WTC11 (cell line): ENCODE measurements around the gene PFKM. TPM values are rescaled to one million over a fixed set of nuclear protein-coding genes. Genes with fewer than 3 reads are reported as not detected.

Source experiments
- ATAC-seq: fragments of 200-7000 bp; cut with Tn5 transposase; 2 replicates; pipeline ENCODE4 v1.10.0; 2021; ENCODE audit warnings: mild to moderate bottlenecking, moderate library complexity
- CTCF ChIA-PET: fragments of 300-600 bp; sonication (Branson Sonifier 250); formaldehyde crosslinking; loops from one replicate; lab custom pipeline; 2021; ENCODE audit warnings: antibody characterized with exemption; lab: Charles Lee
- POLR2A ChIA-PET: fragments of 350-600 bp; sonication (Branson Sonifier 250); formaldehyde crosslinking; loops from one replicate; lab custom pipeline; 2021; ENCODE audit warnings: antibody characterized with exemption; lab: Charles Lee
- DNase-seq: peaks from one replicate; pipeline ENCODE4 v3.0.0; 2021; ENCODE audit warnings: low spot score
- H3K27ac Mint-ChIP-seq: 2 replicates; pipeline ENCODE4 v1.8.0; 2021; ENCODE audit warnings: mixed read lengths
- H3K27me3 Mint-ChIP-seq: 2 replicates; pipeline ENCODE4 v1.8.0; 2021; ENCODE audit warnings: low read depth, mild to moderate bottlenecking, moderate library complexity, mixed read lengths
- H3K36me3 Mint-ChIP-seq: 2 replicates; pipeline ENCODE4 v1.8.0; 2021; ENCODE audit warnings: mixed read lengths
- H3K4me1 Mint-ChIP-seq: 2 replicates; pipeline ENCODE4 v1.8.0; 2022; ENCODE audit warnings: mixed read lengths
- H3K4me3 Mint-ChIP-seq: 2 replicates; pipeline ENCODE4 v1.8.0; 2021; ENCODE audit warnings: mild to moderate bottlenecking, moderate library complexity, mixed read lengths
- H3K9me3 Mint-ChIP-seq: 2 replicates; pipeline ENCODE4 v1.8.0; 2021; ENCODE audit warnings: mixed read lengths
- AR ChIP-seq: fragments of 250-450 bp; sonication (Bioruptor Pico); IDR thresholded peaks from 2 replicates; pipeline ENCODE4 v1.9.0; 2021; ENCODE audit warnings: mild to moderate bottlenecking
- ARID4B ChIP-seq: sonication (generic); formaldehyde crosslinking; IDR thresholded peaks from 2 replicates; pipeline ENCODE4 v1.8.0; 2023; ENCODE audit warnings: missing genetic modification reagents, mild to moderate bottlenecking, borderline replicate concordance
- ATF3 ChIP-seq: sonication (generic); formaldehyde crosslinking; conservative IDR thresholded peaks from 2 replicates; pipeline ENCODE4 v1.8.1; 2022; ENCODE audit warnings: mild to moderate bottlenecking, missing genetic modification reagents
- CREB1 ChIP-seq: sonication (generic); formaldehyde crosslinking; IDR thresholded peaks from 2 replicates; pipeline ENCODE4 v1.8.0; 2023; ENCODE audit warnings: mild to moderate bottlenecking, missing genetic modification reagents
- CREM ChIP-seq: sonication (generic); formaldehyde crosslinking; IDR thresholded peaks from 2 replicates; pipeline ENCODE4 v1.8.1; 2022; ENCODE audit warnings: mild to moderate bottlenecking, missing genetic modification reagents, moderate library complexity
- FOXP1 ChIP-seq: sonication (generic); formaldehyde crosslinking; IDR thresholded peaks from 2 replicates; pipeline ENCODE4 v1.8.0; 2022; ENCODE audit warnings: missing genetic modification reagents, mild to moderate bottlenecking, moderate library complexity, borderline replicate concordance
- GRHL2 ChIP-seq: fragments of 250-450 bp; sonication (Bioruptor Pico); IDR thresholded peaks from 2 replicates; pipeline ENCODE4 v1.8.0; 2022; ENCODE audit warnings: mild to moderate bottlenecking, moderate library complexity; ENCODE audit not compliant: insufficient replicate concordance, severe bottlenecking
- JUN ChIP-seq: sonication (generic); formaldehyde crosslinking; IDR thresholded peaks from 2 replicates; pipeline ENCODE4 v1.8.0; 2023; ENCODE audit warnings: mild to moderate bottlenecking, missing genetic modification reagents
- KAT7 ChIP-seq: sonication (generic); formaldehyde crosslinking; IDR thresholded peaks from 2 replicates; pipeline ENCODE4 v1.8.1; 2023; ENCODE audit warnings: missing genetic modification reagents, mild to moderate bottlenecking, borderline replicate concordance
- SMAD3 ChIP-seq: sonication (generic); formaldehyde crosslinking; IDR thresholded peaks from 2 replicates; pipeline ENCODE4 v1.8.0; 2022; ENCODE audit warnings: missing genetic modification reagents, mild to moderate bottlenecking, borderline replicate concordance
- STAT6 ChIP-seq: sonication (generic); formaldehyde crosslinking; conservative IDR thresholded peaks from 2 replicates; pipeline ENCODE4 v1.8.1; 2023; ENCODE audit warnings: mild to moderate bottlenecking, low read depth, missing genetic modification reagents, moderate library complexity
- TCF7 ChIP-seq: sonication (generic); formaldehyde crosslinking; IDR thresholded peaks from 2 replicates; pipeline ENCODE4 v1.8.0; 2022; ENCODE audit warnings: mild to moderate bottlenecking, low read depth, missing genetic modification reagents, moderate library complexity
- TEAD4 ChIP-seq: sonication (generic); formaldehyde crosslinking; IDR thresholded peaks from 2 replicates; pipeline ENCODE4 v1.8.0; 2022; ENCODE audit warnings: mild to moderate bottlenecking, missing genetic modification reagents
- ZNF219 ChIP-seq: sonication (generic); formaldehyde crosslinking; IDR thresholded peaks from 2 replicates; pipeline ENCODE4 v1.8.0; 2023; ENCODE audit warnings: missing genetic modification reagents, mild to moderate bottlenecking, borderline replicate concordance
- ZNF232 ChIP-seq: sonication (generic); formaldehyde crosslinking; IDR thresholded peaks from 2 replicates; pipeline ENCODE4 v1.8.0; 2022; ENCODE audit warnings: mild to moderate bottlenecking, missing genetic modification reagents
- ZNF281 ChIP-seq: sonication (generic); formaldehyde crosslinking; IDR thresholded peaks from 2 replicates; pipeline ENCODE4 v1.8.0; 2023; ENCODE audit warnings: mild to moderate bottlenecking, missing genetic modification reagents
- ZNF317 ChIP-seq: sonication (generic); formaldehyde crosslinking; IDR thresholded peaks from 2 replicates; pipeline ENCODE4 v1.8.1; 2023; ENCODE audit warnings: low read depth, mild to moderate bottlenecking, moderate library complexity, missing genetic modification reagents, borderline replicate concordance
- ZNF425 ChIP-seq: fragments of 250-450 bp; sonication (Bioruptor Pico); conservative IDR thresholded peaks from 2 replicates; pipeline ENCODE4 v1.9.0; 2021; ENCODE audit warnings: mild to moderate bottlenecking
- total RNA-seq: library from RNA; stranded (reverse); gene quantifications from 3 replicates; pipeline ENCODE4 v1.2.3, GENCODE V29; 2021

The PFKM gene
- total RNA-seq, 1 experiment from 2014 or later = 99.3 TPM

- no peak overlapping the region for H3K27ac Mint-ChIP-seq
- no peak overlapping the region for H3K4me3 Mint-ChIP-seq
- DNase-seq (no peak), ATAC-seq (no peak)
- ChIA-PET CTCF (interaction anchor here (0.9 kb wide), 1 partner anchor 1196 kb away, joined by 7 read pairs; no protein-coding TSS in a partner anchor), POLR2A (no interaction called here)
- TF ChIP-seq SMAD3 (CRISPR knock-in tag) = no peak
- no peak for TF ChIP-seq ZNF317
- no peak for TF ChIP-seq GRHL2 (CRISPR knock-in tag)
- no peak for TF ChIP-seq CREB1
- TF ChIP-seq ARID4B (CRISPR knock-in tag) = no peak
- no peak for TF ChIP-seq TCF7 (CRISPR knock-in tag)
- TF ChIP-seq JUN (CRISPR knock-in tag) = no peak
- no peak for TF ChIP-seq CREM (CRISPR knock-in tag)
- TF ChIP-seq ZNF425 (CRISPR knock-in tag) = no peak
- no peak for TF ChIP-seq ATF3 (CRISPR knock-in tag)
- no peak for TF ChIP-seq TEAD4
- no peak for TF ChIP-seq STAT6
- no peak for TF ChIP-seq ZNF281
- no peak for TF ChIP-seq AR
- TF ChIP-seq KAT7 (CRISPR knock-in tag) = no peak
- no peak for TF ChIP-seq FOXP1 (CRISPR knock-in tag)
- no peak for TF ChIP-seq ZNF232 (CRISPR knock-in tag)
- TF ChIP-seq ZNF219 (CRISPR knock-in tag) = no peak
- no peaks in the 10 kb centered on the region for H3K9me3 Mint-ChIP-seq
- no peaks in the 10 kb centered on the region for H3K27me3 Mint-ChIP-seq
- no peaks in the 10 kb centered on the region for H3K4me1 Mint-ChIP-seq
- peaks cover 16% of the 10 kb centered on the region for H3K36me3 Mint-ChIP-seq
These were observed 26.6 kb upstream of the PFKM start for GRCh38 chr12:48092611-48093010.
